T-helper 2 cell treated with Interferon-gamma antibody and Interleukin-4, amounts not matched to agents 100 ng/mL and 5 ng/mL, for 36 hours (primary cell): Measurements from ENCODE around the gene SLC2A6. TPM values are rescaled to one million over a fixed set of nuclear protein-coding genes. Genes with fewer than 3 reads are reported as not detected.

Experiments
- total RNA-seq: library from RNA; stranded (reverse); gene quantifications from 2 replicates; pipeline ENCODE4 v1.2.3, GENCODE V29; 2022

Gene SLC2A6
- total RNA-seq, 1 donor from 2014 or later, result 2.6 TPM

Other genes starting within 250 kb of the SLC2A6 start
- 2.0 and 3.2 TPM in 2 replicates for gene ABO, start 203.9 kb downstream of the SLC2A6 start, total RNA-seq
- 17.9 and 19.0 TPM in 2 replicates for gene SURF6, start 142.9 kb downstream of the SLC2A6 start, total RNA-seq
- gene MED22, start 131.0 kb downstream of the SLC2A6 start, total RNA-seq, result 27.0 and 27.9 TPM in 2 replicates
- gene RPL7A, start 130.9 kb downstream of the SLC2A6 start, total RNA-seq, result 2,139 and 2,222 TPM in 2 replicates
- 40.3 and 40.9 TPM in 2 replicates for gene SURF1, start 122.6 kb downstream of the SLC2A6 start, total RNA-seq
- gene SURF2, start 122.5 kb downstream of the SLC2A6 start, total RNA-seq, result 14.5 and 16.0 TPM in 2 replicates
- gene SURF4, start 103.0 kb downstream of the SLC2A6 start, total RNA-seq, result 203 and 205 TPM in 2 replicates
- 0.59 and 1.1 TPM in 2 replicates for gene STKLD1, start 102.7 kb downstream of the SLC2A6 start, total RNA-seq
- 25.6 and 26.1 TPM in 2 replicates for gene REXO4, start 61.1 kb downstream of the SLC2A6 start, total RNA-seq
- gene ADAMTS13, start 56.7 kb downstream of the SLC2A6 start, total RNA-seq, result 2.3 TPM in 2 replicates
- gene CACFD1, start 19.1 kb downstream of the SLC2A6 start, total RNA-seq, result 0.75 and 0.82 TPM in 2 replicates
- not detected in 2 replicates for gene MYMK, start 45.9 kb upstream of the SLC2A6 start, total RNA-seq
- gene ADAMTSL2, start 55.6 kb upstream of the SLC2A6 start, total RNA-seq, result not detected in 2 replicates
- gene FAM163B, start 130.3 kb upstream of the SLC2A6 start, total RNA-seq, result not detected in 2 replicates
- gene DBH, start 157.3 kb upstream of the SLC2A6 start, total RNA-seq, result not detected in 2 replicates